ENCODE measurements around the gene RPL22L1. TPM values are rescaled to one million over a fixed set of nuclear protein-coding genes. Genes with fewer than 3 reads are reported as not detected.

RPL22L1 gene
- total and polyA plus RNA-seq, 2 of the 4 experiments (the other 2 are of a cell fraction), result 37.1 to 92.0 TPM

- Histone ChIP-seq H3K14ac (replicated peaks; ENCODE audit: low read depth, low read length) (no peak overlapping the region), H3K4me1 (ENCODE audit: control insufficient read depth, insufficient read depth, low read length) (peaks cover 3% of the 10 kb centered on the region), H3K4ac (ENCODE audit: low read depth, low read length) (no peak overlapping the region), H3K79me1 (ENCODE audit: low read depth in 1 of 2, low read length in 2 of 2) (no peaks in the 10 kb centered on the region), H3K4me3 (ENCODE audit: insufficient read depth, low read depth, low read length) (no peak overlapping the region), H3K18ac (ENCODE audit: low read depth, low read length) (no peak overlapping the region), H3K23ac (ENCODE audit: low read depth, low read length) (no peak overlapping the region), H4K20me1 (ENCODE audit: insufficient read depth, low read length) (no peaks in the 10 kb centered on the region), H4K5ac (ENCODE audit: low read depth, low read length) (no peak overlapping the region), H3K9ac (ENCODE audit: low read depth, low read length) (no peak overlapping the region), H2BK15ac (ENCODE audit: low read depth, low read length) (no peak overlapping the region), H2BK120ac (ENCODE audit: low read depth, low read length) (no peak overlapping the region), H3K27ac (ENCODE audit: insufficient read depth, low read length) (no peak overlapping the region), H4K8ac (ENCODE audit: low read depth in 2 of 2, low read length in 2 of 2) (no peak overlapping the region), H2BK20ac (ENCODE audit: low read depth, low read length) (no peak overlapping the region), H3K9me3 (ENCODE audit: control insufficient read depth, insufficient read depth, low read length) (no peaks in the 10 kb centered on the region), H2AK5ac (ENCODE audit: low read depth, low read length) (no peak overlapping the region), H3K4me2 (ENCODE audit: low read depth, low read length) (no peak overlapping the region), H3K56ac (ENCODE audit: extremely low read depth, insufficient read depth, low read length) (no peak overlapping the region), H2AK9ac (replicated peaks; ENCODE audit: low read depth, low read length, poor library complexity) (no peak overlapping the region), H3K27me3 (ENCODE audit: control insufficient read depth, insufficient read depth, low read length) (no peaks in the 10 kb centered on the region), H4K91ac (ENCODE audit: insufficient read depth, low read depth, low read length) (no peak overlapping the region), H2BK5ac (ENCODE audit: low read depth, low read length, poor library complexity, severe bottlenecking) (no peak overlapping the region), H2AFZ (replicated peaks; ENCODE audit: low read length, poor library complexity) (no peak overlapping the region), H3K9me1 (ENCODE audit: insufficient read depth, low read length) (peaks cover under 1% of the 10 kb centered on the region; the same call in 1 of the 2 replicates), H3K36me3 (ENCODE audit: control insufficient read depth, insufficient read depth, low read length) (no peaks in the 10 kb centered on the region)
- no TSS peak for BruUV-seq (replicated peaks)
- ATAC-seq (ENCODE audit: low read depth), result no peak
- POLR2A ChIA-PET (ENCODE audit: unreplicated experiment), result no interaction called here
- dilution Hi-C loops (cut with HindIII; ENCODE audit: low sequenced_read_pairs, unreplicated experiment) (no loop called here), intact Hi-C loops (cut with micrococcal nuclease) (no loop called here), in situ Hi-C loops (cut with MboI; ENCODE audit: low sequenced_read_pairs) (no loop called here)
- no peak for TF ChIP-seq BHLHE40 (IDR thresholded peaks at IDR 0.05; ENCODE audit: low read depth, low read length)
- TF ChIP-seq USF2 (IDR thresholded peaks at IDR 0.05; ENCODE audit: low read depth, low read length), result no peak
- TF ChIP-seq CHD1 (IDR thresholded peaks at IDR 0.05; ENCODE audit: low read depth, low read length), result no peak
- TF ChIP-seq MXI1 (IDR thresholded peaks at IDR 0.05; ENCODE audit: borderline replicate concordance, low read depth, low read length), result no peak
- TF ChIP-seq RFX5 (IDR thresholded peaks at IDR 0.05; ENCODE audit: low read depth, low read length), result no peak
- TF ChIP-seq NFE2L2 (IDR thresholded peaks at IDR 0.05; ENCODE audit: low read depth, low read length), result no peak
- no peak for TF ChIP-seq CEBPB (IDR thresholded peaks at IDR 0.05; ENCODE audit: low read depth, low read length)
- no peak for TF ChIP-seq RAD21 (IDR thresholded peaks at IDR 0.05; ENCODE audit: low read length)
- no peak for TF ChIP-seq POLR2A (IDR thresholded peaks at IDR 0.05; ENCODE audit: low read depth, low read length)
- TF ChIP-seq RCOR1 (IDR thresholded peaks at IDR 0.05; ENCODE audit: insufficient replicate concordance, low read length), result no peak
- no peak for TF ChIP-seq FOS (IDR thresholded peaks at IDR 0.05; ENCODE audit: low read depth, low read length)
- TF ChIP-seq MAZ (IDR thresholded peaks at IDR 0.05; ENCODE audit: borderline replicate concordance, low read depth, low read length), result no peak
- CTCF ChIA-PET, result interaction anchor here (0.6 kb wide), 1 partner anchor 200 kb away, joined by 3 read pairs; no protein-coding TSS in a partner anchor
- no peak for DNase-seq
- 60% methylated on average over 1 of the region's 2 CpGs; no CpG with 5 or more reads in 1 of the 2 experiments for WGBS, 2 experiments (ENCODE audit: extremely low coverage in 2 of 2, insufficient read length in 1 of 2)
Observed at GRCh38 chr3:170816341-170816740, 53.7 kb downstream of the RPL22L1 start.
